Heart left ventricle (tissue), 13 donors: ENCODE measurements around the gene LCNL1.

ENCODE experiments used
- POLR2A ChIP-seq, 2 donors: fragments of 450-650 bp; IDR thresholded peaks; one replicate each; pipeline ENCODE4 v1.6.1; 2017; ENCODE audit warnings: antibody characterized with exemption in 2 of 2, mild to moderate bottlenecking in 2 of 2, moderate library complexity in 2 of 2
- TF ChIP-seq, protein P1 (sequence below), 12 donors: fragments of 200-600 bp; sonication (generic) in 4 of 12; IDR thresholded peaks; one replicate each; pipeline versions ENCODE4 v1.5.0 to v1.8.0; 2018 to 2022; ENCODE audit warnings: antibody characterized with exemption in 12 of 12, mild to moderate bottlenecking in 5 of 12
- donor health status: ischemic (EF 13 %, LVEDD 7.1; RV severe dilation, severe dysfunction).
- donor health status: DM: no; HTN: yes; CAD: no.
- donor health status: DM: no; HTN: no; CAD: no.
- donor health status: ischemic (EF 25% LVEDD 6.9; RV normal size, moderate dysfunction).
- donor health status: ischemic (EF 25% LVEDD 5.7; RV mildly dilated, moderate dysfunction).
- donor health status: ischemic (EF 35%, LVEDD 5.7; RV mildly dilated, moderate dysfunction).
- donor health status: nonischemic (EF 11% LVEDD 7.7; RV severe dilation, severe dysfunction).
- donor health status: DM: yes; HTN: yes; CAD: no.
- donor health status: PGD.
- donor health status: ischemic (EF 29% LVEDD 5.4; RV normal size, mild dysfunction).
- donor health status: nonischemic (EF 23%, LVEDD 6.1; RV moderate dilation, normal function).

DNA sequence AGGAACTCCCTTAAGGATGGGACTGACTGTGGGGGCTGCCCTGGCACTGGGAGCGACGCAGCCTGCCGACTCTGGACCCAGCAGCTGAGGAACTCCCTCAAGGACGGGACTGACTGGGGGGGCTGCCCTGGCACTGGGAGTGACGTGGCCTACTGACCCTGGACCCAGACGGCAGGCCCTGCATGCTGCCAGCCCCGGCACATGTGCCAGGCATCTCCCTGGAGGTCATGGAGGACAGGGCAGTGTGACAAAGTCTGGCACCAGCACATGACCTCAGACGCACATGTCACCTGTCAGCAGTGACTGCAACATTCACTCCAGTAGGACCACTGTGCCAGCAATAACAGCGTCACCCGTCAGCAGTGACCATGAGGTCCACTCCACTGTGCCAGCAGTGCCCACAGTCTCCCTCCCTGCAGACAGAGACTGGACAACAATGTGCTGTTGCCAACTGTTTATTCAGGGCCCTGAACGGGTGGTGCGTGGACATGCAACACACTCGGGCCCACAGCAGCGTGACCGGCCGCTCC, 42.7 kb upstream of the LCNL1 start:
- no peak for TF ChIP-seq POLR2A (IDR thresholded peaks at IDR 0.05)
- TF ChIP-seq, protein P1, sequence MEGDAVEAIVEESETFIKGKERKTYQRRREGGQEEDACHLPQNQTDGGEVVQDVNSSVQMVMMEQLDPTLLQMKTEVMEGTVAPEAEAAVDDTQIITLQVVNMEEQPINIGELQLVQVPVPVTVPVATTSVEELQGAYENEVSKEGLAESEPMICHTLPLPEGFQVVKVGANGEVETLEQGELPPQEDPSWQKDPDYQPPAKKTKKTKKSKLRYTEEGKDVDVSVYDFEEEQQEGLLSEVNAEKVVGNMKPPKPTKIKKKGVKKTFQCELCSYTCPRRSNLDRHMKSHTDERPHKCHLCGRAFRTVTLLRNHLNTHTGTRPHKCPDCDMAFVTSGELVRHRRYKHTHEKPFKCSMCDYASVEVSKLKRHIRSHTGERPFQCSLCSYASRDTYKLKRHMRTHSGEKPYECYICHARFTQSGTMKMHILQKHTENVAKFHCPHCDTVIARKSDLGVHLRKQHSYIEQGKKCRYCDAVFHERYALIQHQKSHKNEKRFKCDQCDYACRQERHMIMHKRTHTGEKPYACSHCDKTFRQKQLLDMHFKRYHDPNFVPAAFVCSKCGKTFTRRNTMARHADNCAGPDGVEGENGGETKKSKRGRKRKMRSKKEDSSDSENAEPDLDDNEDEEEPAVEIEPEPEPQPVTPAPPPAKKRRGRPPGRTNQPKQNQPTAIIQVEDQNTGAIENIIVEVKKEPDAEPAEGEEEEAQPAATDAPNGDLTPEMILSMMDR (IDR thresholded peaks at IDR 0.05) = no peak
